GM18858 (cell line): Measurements from ENCODE around the gene GBX2.

Experiments
- ATAC-seq: cut with Tn5 transposase; IDR thresholded peaks from one replicate; pipeline ENCODE4 v1.9.1; 2021; ENCODE audit not compliant: unreplicated experiment

Gene GBX2

DNA sequence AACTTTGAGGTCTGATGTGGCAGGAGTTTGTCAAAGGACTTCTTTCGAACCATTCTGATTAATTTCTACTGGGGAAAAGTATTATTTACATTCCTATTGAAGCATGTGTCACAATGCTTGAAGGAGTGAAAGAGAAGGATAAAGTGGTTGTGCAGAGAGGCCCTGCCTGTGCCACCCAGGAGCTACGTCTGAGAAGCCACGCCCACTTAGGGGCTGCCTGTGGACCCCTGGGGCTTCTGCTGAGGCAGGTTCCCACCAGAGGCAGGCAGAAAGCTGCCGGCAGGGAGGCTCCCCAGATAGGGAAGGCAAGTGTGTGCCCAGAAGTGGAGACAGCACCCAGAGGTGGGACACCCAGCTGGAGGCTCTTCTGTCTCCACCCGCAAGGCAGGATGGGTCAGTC, 47.4 kb downstream of the GBX2 start:
- no peak for ATAC-seq

DNA sequence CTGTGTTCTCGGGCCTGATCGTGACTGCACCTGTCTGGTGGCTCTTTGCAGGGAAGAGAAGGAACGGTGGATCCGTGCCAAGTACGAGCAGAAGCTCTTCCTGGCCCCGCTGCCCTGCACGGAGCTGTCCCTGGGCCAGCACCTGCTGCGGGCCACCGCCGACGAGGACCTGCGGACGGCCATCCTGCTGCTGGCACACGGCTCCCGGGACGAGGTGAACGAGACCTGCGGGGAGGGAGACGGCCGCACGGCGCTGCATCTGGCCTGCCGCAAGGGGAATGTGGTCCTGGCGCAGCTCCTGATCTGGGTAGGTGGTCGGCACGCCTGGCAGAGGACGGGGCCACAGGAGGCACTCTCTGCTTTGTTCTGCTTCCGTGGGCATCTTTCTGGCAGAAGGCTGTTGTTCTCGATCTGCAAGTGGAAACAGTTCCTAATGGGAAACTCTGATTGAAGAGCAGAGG, 48.0 kb downstream of the GBX2 start:
- no peak for ATAC-seq

DNA sequence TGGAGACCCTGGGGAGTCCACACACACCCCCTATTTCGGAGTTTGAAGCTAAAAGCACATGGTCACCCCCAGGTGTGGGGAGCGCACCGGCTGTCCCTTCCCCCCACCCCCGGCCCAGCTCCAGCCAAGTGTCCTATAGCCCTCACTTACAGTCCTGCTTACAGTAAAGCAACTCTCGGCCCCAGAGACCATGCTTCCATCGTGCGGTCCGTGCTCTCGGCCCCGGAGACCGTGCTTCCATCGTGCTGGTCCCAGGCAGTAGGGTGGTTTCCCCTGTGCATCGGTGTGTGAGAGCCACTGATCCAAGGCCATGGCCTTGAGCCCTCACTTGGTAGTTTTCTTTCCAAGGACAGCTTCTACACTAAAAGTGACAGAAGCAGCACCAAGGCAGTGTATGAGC, 48.7 kb downstream of the GBX2 start:
- no peak for ATAC-seq

DNA sequence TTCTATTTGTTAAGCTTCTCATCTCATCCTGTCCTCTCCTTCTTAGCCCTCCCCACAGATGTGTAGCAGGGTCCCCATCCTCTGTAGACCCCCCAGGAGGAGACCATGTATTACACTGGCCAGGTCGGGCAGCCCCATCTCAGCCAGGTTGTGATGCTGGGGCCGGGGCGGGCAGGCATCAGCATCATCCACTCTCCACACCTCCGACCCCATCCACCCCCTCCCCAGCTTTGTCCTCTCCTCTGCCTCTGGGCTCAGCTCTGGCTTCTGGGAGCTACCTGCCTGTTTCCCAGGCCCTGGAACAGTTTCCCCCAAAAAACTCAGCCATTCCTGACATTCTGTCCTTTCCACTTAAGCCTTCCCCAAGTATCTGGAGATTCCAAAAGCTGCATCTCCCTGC, 49.2 kb downstream of the GBX2 start:
- no peak for ATAC-seq

DNA sequence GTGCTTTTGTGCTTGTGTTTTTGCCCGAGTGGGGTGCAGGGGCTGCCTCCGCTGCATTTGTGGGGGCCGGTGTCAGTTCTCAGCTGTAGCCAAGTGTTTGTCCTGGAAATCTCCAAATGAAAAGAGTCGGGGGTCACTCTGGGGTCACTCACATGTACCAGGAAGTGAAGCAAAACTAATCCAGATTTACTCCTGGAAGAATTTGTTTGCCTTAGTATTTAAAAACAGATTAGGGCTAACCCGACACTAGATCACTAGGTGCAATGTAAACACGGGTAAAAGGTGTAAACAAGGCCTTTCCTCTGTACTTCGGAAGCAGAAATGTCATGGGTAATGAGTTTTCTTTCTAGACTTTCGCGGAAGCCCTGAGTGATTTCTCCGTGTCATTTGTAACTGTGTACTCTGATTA, 50.3 kb downstream of the GBX2 start:
- no peak for ATAC-seq

DNA sequence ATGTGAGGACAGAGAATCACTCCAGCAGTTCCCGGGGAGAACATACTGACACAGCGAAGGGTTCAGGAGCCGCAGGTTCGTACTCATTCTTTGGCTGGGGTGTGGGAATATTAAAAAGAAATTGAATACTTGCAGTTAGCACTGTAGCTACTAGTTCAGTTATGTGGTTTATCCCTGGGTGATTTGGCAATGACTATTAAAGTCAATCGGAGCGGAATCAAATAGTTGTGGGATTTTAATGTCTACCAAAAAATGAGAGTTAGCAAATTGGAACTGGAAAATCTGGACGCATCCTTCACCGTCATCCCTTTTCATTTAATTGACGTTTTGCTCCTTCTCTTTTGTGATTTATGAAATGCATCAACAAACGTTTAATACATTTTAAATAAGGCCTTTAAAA, 50.8 kb downstream of the GBX2 start:
- ATAC-seq: no peak
